ENCODE measurements around the gene CLSTN1. TPM values are rescaled to one million over a fixed set of nuclear protein-coding genes. Genes with fewer than 3 reads are reported as not detected.

The CLSTN1 gene
- total and polyA plus RNA-seq, 4 donors = 131 to 366 (median 280) TPM

DNA sequence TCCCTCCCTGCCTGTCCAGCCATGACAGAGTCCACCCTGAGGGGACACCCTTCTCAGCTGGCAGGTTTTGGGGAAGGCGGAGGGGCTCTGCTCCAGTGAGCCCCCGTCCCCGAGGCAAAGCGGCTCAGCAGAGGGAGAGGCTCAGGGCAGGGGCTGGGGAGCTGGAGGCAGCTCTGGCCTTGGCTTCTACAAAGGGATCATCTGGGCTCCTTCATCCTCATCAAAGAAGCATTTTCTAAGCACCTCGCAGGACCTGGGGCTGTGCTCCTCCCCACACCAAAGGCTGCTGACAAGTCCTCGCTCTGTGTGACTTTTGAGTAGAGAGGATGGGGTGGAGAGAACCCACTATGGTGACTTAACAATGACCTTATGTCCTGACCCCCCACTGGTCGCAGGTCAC lies 21.0 kb upstream of the CLSTN1 start:
- Histone ChIP-seq H3K27ac (ENCODE audit: low read depth, low read length) (no peak overlapping the region), H3K4me1 (ENCODE audit: control insufficient read depth, insufficient read depth, low read length) (peaks cover 55% of the 10 kb centered on the region), H3K9me3 (ENCODE audit: control insufficient read depth, insufficient read depth, low read length) (no peaks in the 10 kb centered on the region), H3K36me3 (ENCODE audit: control insufficient read depth, insufficient read depth, low read length) (peaks cover 28% of the 10 kb centered on the region), H3K4me3 (ENCODE audit: low read depth, low read length) (no peak overlapping the region), H3K27me3 (ENCODE audit: control insufficient read depth, insufficient read depth, low read length) (no peaks in the 10 kb centered on the region)
- no peak for DNase-seq (ENCODE audit: low read depth in 4 of 6, low spot score in 6 of 6)
- WGBS (ENCODE audit: insufficient coverage) = 72% methylated on average over 5 of the region's 7 CpGs

DNA sequence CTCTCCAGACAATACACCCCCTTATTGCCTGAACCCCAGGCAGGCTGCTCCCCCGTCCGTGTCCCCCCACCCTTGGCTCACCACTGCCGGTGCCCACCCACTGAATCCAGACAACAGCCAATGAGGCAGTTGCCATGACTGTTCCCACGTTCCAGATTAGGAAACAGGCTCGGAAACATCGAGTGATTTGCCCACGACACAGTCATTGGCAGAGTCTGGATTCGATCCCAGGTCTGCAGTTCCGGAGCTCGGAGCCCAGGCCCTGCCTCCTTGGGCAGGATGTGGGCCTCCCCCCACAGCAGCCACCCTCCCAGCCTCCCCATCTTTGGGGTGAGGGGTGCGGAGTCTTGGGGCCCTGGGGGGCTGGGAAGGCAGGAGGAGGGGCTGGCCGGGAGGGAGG lies 20.3 kb upstream of the CLSTN1 start:
- 58% methylated on average over 7 of the region's 12 CpGs for WGBS (ENCODE audit: insufficient coverage)
- H3K4me1 ChIP-seq (ENCODE audit: control insufficient read depth, insufficient read depth, low read length) = peaks cover 50% of the 10 kb centered on the region
- no peak overlapping the region for H3K27ac ChIP-seq (ENCODE audit: low read depth, low read length)
- no peaks in the 10 kb centered on the region for H3K9me3 ChIP-seq (ENCODE audit: control insufficient read depth, insufficient read depth, low read length)
- H3K4me3 ChIP-seq (ENCODE audit: low read depth, low read length) = no peak overlapping the region
- no peak for DNase-seq (ENCODE audit: low read depth in 4 of 6, low spot score in 6 of 6)
- no peaks in the 10 kb centered on the region for H3K27me3 ChIP-seq (ENCODE audit: control insufficient read depth, insufficient read depth, low read length)
- H3K36me3 ChIP-seq (ENCODE audit: control insufficient read depth, insufficient read depth, low read length) = peaks cover 22% of the 10 kb centered on the region

- no peaks in the 10 kb centered on the region for H3K27me3 ChIP-seq (ENCODE audit: control insufficient read depth, insufficient read depth, low read length)
- H3K4me3 ChIP-seq (ENCODE audit: low read depth, low read length) = no peak overlapping the region
- H3K27ac ChIP-seq (ENCODE audit: low read depth, low read length) = no peak overlapping the region
- WGBS (ENCODE audit: insufficient coverage) = 78% methylated on average over 7 of the region's 7 CpGs
- H3K36me3 ChIP-seq (ENCODE audit: control insufficient read depth, insufficient read depth, low read length) = peaks cover 16% of the 10 kb centered on the region
- H3K4me1 ChIP-seq (ENCODE audit: control insufficient read depth, insufficient read depth, low read length) = peaks cover 50% of the 10 kb centered on the region
- no peaks in the 10 kb centered on the region for H3K9me3 ChIP-seq (ENCODE audit: control insufficient read depth, insufficient read depth, low read length)
- DNase-seq (ENCODE audit: low read depth in 4 of 6, low spot score in 6 of 6) = no peak
Observed at GRCh38 chr1:9843576-9843945, 19.8 kb upstream of the CLSTN1 start.

- H3K4me1 ChIP-seq (ENCODE audit: control insufficient read depth, insufficient read depth, low read length) = peaks cover 50% of the 10 kb centered on the region
- no peak overlapping the region for H3K4me3 ChIP-seq (ENCODE audit: low read depth, low read length)
- H3K27me3 ChIP-seq (ENCODE audit: control insufficient read depth, insufficient read depth, low read length) = no peaks in the 10 kb centered on the region
- H3K27ac ChIP-seq (ENCODE audit: low read depth, low read length) = no peak overlapping the region
- DNase-seq (ENCODE audit: low read depth in 4 of 6, low spot score in 6 of 6) = peak in 2 of 6 donors; percentile 60 to 85
- 54% methylated on average over 17 of the region's 20 CpGs for WGBS (ENCODE audit: insufficient coverage)
- H3K36me3 ChIP-seq (ENCODE audit: control insufficient read depth, insufficient read depth, low read length) = peaks cover 13% of the 10 kb centered on the region
- H3K9me3 ChIP-seq (ENCODE audit: control insufficient read depth, insufficient read depth, low read length) = no peaks in the 10 kb centered on the region
Observed at GRCh38 chr1:9842781-9843575, 19.2 kb upstream of the CLSTN1 start.

DNA sequence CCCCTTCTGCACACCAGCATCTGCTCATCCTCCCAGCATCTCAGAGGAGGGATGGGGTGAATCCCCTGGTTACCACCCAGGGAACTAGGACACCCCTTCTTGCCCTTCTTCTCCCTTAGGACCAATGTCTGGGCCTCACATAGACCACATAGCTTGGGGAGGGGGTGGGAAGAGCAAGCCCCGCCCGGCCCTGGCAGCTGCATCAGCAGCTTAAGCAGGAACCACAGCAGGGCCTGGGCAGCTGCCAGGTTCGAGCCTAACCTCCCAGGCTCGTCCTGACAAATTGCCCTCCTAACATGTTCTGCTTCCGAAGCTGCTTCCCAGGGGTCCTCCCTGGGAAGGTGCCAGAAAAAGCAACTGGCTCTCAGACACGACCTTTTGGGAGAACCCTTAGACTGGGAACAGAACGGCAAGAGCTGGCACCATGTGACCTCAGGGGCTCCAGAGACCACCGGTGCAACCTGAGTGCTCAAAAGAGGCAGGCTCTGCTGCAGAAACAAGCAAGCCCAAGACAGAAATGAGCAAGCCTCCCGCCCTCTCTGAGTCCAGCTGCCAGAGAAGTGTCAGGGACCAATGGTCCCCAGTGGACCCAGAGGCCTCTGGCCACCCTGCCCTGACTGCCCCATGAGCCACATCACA lies 18.4 kb upstream of the CLSTN1 start:
- 33% methylated on average over 9 of the region's 9 CpGs for WGBS (ENCODE audit: insufficient coverage)
- DNase-seq (ENCODE audit: low read depth in 4 of 6, low spot score in 6 of 6) = peak in 2 of 6 donors; percentile 60 to 75
- H3K27ac ChIP-seq (ENCODE audit: low read depth, low read length) = no peak overlapping the region

DNA sequence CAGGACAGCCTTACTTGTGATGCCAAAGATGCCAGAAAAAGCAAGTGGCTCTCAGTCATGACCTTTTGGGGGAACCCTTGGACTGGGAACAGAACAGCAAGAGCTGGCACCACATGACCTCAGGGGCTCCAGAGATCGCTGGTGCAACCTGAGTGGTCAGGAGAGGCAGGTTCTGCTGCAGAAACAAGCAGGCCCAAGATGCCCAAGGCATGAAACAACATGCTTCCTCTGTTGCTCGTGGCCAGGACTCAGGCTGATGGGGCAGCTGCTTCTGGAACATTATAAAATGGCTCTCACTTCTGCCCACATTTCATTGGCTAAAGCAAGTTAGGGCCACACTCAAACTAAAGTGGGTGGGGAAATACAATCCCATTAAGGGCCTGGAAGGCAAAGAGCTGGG lies 17.7 kb upstream of the CLSTN1 start:
- WGBS (ENCODE audit: insufficient coverage) = 96% methylated on average over 2 of the region's 2 CpGs
- DNase-seq (ENCODE audit: low read depth in 4 of 6, low spot score in 6 of 6) = no peak
- peaks cover 48% of the 10 kb centered on the region for H3K4me1 ChIP-seq (ENCODE audit: control insufficient read depth, insufficient read depth, low read length)
- no peaks in the 10 kb centered on the region for H3K9me3 ChIP-seq (ENCODE audit: control insufficient read depth, insufficient read depth, low read length)
- no peak overlapping the region for H3K4me3 ChIP-seq (ENCODE audit: low read depth, low read length)
- H3K36me3 ChIP-seq (ENCODE audit: control insufficient read depth, insufficient read depth, low read length) = peaks cover 8% of the 10 kb centered on the region
- H3K27me3 ChIP-seq (ENCODE audit: control insufficient read depth, insufficient read depth, low read length) = no peaks in the 10 kb centered on the region
- H3K27ac ChIP-seq (ENCODE audit: low read depth, low read length) = no peak overlapping the region

More for the DNA sequence above, 18.4 kb upstream of the CLSTN1 start:
- H3K9me3 ChIP-seq (ENCODE audit: control insufficient read depth, insufficient read depth, low read length) = no peaks in the 10 kb centered on the region
- H3K4me1 ChIP-seq (ENCODE audit: control insufficient read depth, insufficient read depth, low read length) = peaks cover 50% of the 10 kb centered on the region
- no peak overlapping the region for H3K4me3 ChIP-seq (ENCODE audit: low read depth, low read length)
- no peaks in the 10 kb centered on the region for H3K27me3 ChIP-seq (ENCODE audit: control insufficient read depth, insufficient read depth, low read length)
- peaks cover 13% of the 10 kb centered on the region for H3K36me3 ChIP-seq (ENCODE audit: control insufficient read depth, insufficient read depth, low read length)

DNA sequence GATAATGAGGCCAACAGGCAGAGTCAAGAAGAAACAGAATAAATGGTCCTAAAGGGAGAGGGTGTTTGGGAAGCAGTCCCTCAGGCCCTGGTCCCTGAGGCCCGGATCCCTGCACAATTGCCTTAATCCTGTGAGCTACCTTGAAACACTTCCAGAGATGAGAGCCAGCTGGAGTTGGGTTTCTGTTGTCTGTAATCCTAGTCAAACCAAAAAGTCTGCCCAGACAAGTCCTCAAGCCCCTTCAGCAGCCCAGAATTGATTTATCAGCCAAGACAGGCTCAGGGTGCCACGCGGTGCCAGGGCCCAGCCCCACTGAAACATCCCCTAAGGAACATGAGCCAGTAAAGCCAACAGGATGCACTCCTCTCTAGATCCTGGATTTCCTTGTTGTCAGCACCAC lies 16.4 kb upstream of the CLSTN1 start:
- no peak overlapping the region for H3K27ac ChIP-seq (ENCODE audit: low read depth, low read length)
- H3K27me3 ChIP-seq (ENCODE audit: control insufficient read depth, insufficient read depth, low read length) = no peaks in the 10 kb centered on the region
- WGBS (ENCODE audit: insufficient coverage) = 83% methylated on average over 1 of the region's 3 CpGs
- no peak overlapping the region for H3K4me3 ChIP-seq (ENCODE audit: low read depth, low read length)
- peaks cover 8% of the 10 kb centered on the region for H3K36me3 ChIP-seq (ENCODE audit: control insufficient read depth, insufficient read depth, low read length)
- DNase-seq (ENCODE audit: low read depth in 4 of 6, low spot score in 6 of 6) = peak in 1 of 6 donors; percentile 66
- H3K4me1 ChIP-seq (ENCODE audit: control insufficient read depth, insufficient read depth, low read length) = peaks cover 55% of the 10 kb centered on the region
- no peaks in the 10 kb centered on the region for H3K9me3 ChIP-seq (ENCODE audit: control insufficient read depth, insufficient read depth, low read length)

DNA sequence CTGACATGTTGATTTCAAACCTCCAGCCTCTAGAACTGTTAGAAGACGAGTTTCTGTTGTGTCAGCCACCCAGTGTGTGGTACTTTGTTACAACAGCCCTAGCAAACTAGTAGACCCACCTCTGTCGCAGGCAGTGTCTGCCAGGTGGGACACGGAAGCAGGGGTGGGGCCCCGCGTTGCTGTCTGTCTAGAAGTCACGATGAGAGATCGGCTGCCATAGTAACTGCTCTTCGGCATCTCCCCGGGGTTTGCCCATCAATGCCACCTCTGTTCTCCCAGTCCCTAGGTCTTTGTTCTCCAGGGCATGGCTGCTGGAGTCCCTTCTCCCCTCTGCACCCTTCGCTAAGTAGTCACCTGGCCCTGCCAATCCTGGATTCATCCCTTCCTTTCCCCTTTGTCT lies 15.2 kb upstream of the CLSTN1 start:
- peaks cover 4% of the 10 kb centered on the region for H3K36me3 ChIP-seq (ENCODE audit: control insufficient read depth, insufficient read depth, low read length)
- no peak overlapping the region for H3K4me3 ChIP-seq (ENCODE audit: low read depth, low read length)
- no peaks in the 10 kb centered on the region for H3K9me3 ChIP-seq (ENCODE audit: control insufficient read depth, insufficient read depth, low read length)
- H3K27me3 ChIP-seq (ENCODE audit: control insufficient read depth, insufficient read depth, low read length) = no peaks in the 10 kb centered on the region
- no peak overlapping the region for H3K27ac ChIP-seq (ENCODE audit: low read depth, low read length)
- DNase-seq (ENCODE audit: low read depth in 4 of 6, low spot score in 6 of 6) = no peak
- WGBS (ENCODE audit: insufficient coverage) = 52% methylated on average over 10 of the region's 10 CpGs
- peaks cover 52% of the 10 kb centered on the region for H3K4me1 ChIP-seq (ENCODE audit: control insufficient read depth, insufficient read depth, low read length)

GRCh38 chr1:9836632-9836960 lies 12.8 kb upstream of the CLSTN1 start:
- peaks cover 30% of the 10 kb centered on the region for H3K4me1 ChIP-seq (ENCODE audit: control insufficient read depth, insufficient read depth, low read length)
- no peak overlapping the region for H3K4me3 ChIP-seq (ENCODE audit: low read depth, low read length)
- H3K9me3 ChIP-seq (ENCODE audit: control insufficient read depth, insufficient read depth, low read length) = no peaks in the 10 kb centered on the region
- WGBS (ENCODE audit: insufficient coverage) = 72% methylated on average over 4 of the region's 5 CpGs
- no peak for DNase-seq (ENCODE audit: low read depth in 4 of 6, low spot score in 6 of 6)
- H3K27me3 ChIP-seq (ENCODE audit: control insufficient read depth, insufficient read depth, low read length) = no peaks in the 10 kb centered on the region
- H3K27ac ChIP-seq (ENCODE audit: low read depth, low read length) = no peak overlapping the region
- H3K36me3 ChIP-seq (ENCODE audit: control insufficient read depth, insufficient read depth, low read length) = no peaks in the 10 kb centered on the region
